Measurements from ENCODE around the gene SCNN1G. TPM values are rescaled to one million over a fixed set of nuclear protein-coding genes. Genes with fewer than 3 reads are reported as not detected.

SCNN1G gene
- total and polyA plus RNA-seq, 2 donors from 2014 or later, result 11.5 to 72.6 TPM

GRCh38 chr16:23164736-23165135 lies 17.8 kb upstream of the SCNN1G start:
- Histone ChIP-seq H3K27ac (ENCODE audit: low read depth in 2 of 2, low read length in 2 of 2) (no peak overlapping the region), H3K4me1 (ENCODE audit: control insufficient read depth in 2 of 3, insufficient read depth in 2 of 3, low read depth in 1 of 3, low read length in 3 of 3) (no peaks in the 10 kb centered on the region), H3K27me3 (ENCODE audit: control insufficient read depth, insufficient read depth, low read length) (no peaks in the 10 kb centered on the region), H3K9ac (ENCODE audit: low read length in 3 of 3) (no peak overlapping the region), H3K9me3 (ENCODE audit: control insufficient read depth in 2 of 3, insufficient read depth in 1 of 3, low read length in 3 of 3) (no peaks in the 10 kb centered on the region), H3K4me3 (ENCODE audit: low read length in 3 of 3) (no peak overlapping the region), H3K36me3 (ENCODE audit: control insufficient read depth in 2 of 3, insufficient read depth in 3 of 3, low read length in 3 of 3) (no peaks in the 10 kb centered on the region)
- DNase-seq (no peak), FAIRE-seq (no peak)
- no peak for TF ChIP-seq CTCF (IDR thresholded peaks at IDR 0.05; ENCODE audit: borderline replicate concordance, extremely low read depth, insufficient read depth)
- intact Hi-C loops (cut with DNase I), result no loop called here

DNA sequence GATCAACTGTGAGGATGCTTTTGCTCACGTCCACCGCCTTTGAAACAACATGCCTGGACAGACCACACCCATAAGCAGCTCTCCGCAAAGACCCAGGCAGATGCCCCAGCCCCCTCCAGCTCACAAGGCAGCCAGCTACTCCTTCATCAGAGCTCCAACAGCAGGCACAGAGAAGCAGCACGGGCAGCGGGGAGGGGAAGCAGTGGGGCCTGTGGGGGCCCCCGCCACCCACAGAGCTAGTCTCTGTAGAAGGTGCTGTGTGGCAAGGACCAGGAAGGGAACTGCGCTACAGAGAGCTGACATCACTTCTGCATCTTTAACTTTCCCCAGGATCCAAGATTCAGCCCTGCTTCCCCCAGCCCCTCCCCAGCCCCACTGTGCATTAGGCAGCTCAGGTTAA lies 10.0 kb upstream of the SCNN1G start:
- FAIRE-seq, result no peak
- intact Hi-C loops (cut with DNase I), result no loop called here
- H3K9me3 ChIP-seq (ENCODE audit: control insufficient read depth in 2 of 3, insufficient read depth in 1 of 3, low read length in 3 of 3), result no peaks in the 10 kb centered on the region
- no peaks in the 10 kb centered on the region for H3K27me3 ChIP-seq (ENCODE audit: control insufficient read depth, insufficient read depth, low read length)
- H3K4me3 ChIP-seq (ENCODE audit: low read length in 3 of 3), result no peak overlapping the region
- no peak for DNase-seq
- no peaks in the 10 kb centered on the region for H3K36me3 ChIP-seq (ENCODE audit: control insufficient read depth in 2 of 3, insufficient read depth in 3 of 3, low read length in 3 of 3)
- no peaks in the 10 kb centered on the region for H3K4me1 ChIP-seq (ENCODE audit: control insufficient read depth in 2 of 3, insufficient read depth in 2 of 3, low read depth in 1 of 3, low read length in 3 of 3)
- H3K27ac ChIP-seq (ENCODE audit: low read depth in 2 of 2, low read length in 2 of 2), result no peak overlapping the region
- TF ChIP-seq CTCF (IDR thresholded peaks at IDR 0.05; ENCODE audit: borderline replicate concordance, extremely low read depth, insufficient read depth), result no peak
- H3K9ac ChIP-seq (ENCODE audit: low read length in 3 of 3), result no peak overlapping the region

- DNase-seq, result no peak
- FAIRE-seq, result no peak
Observed at GRCh38 chr16:23172994-23173393, 9.6 kb upstream of the SCNN1G start.

More at GRCh38 chr16:23172994-23173393, 9.6 kb upstream of the SCNN1G start:
- Histone ChIP-seq H3K9me3 (ENCODE audit: control insufficient read depth in 2 of 3, insufficient read depth in 1 of 3, low read length in 3 of 3) (no peaks in the 10 kb centered on the region), H3K27ac (ENCODE audit: low read depth in 2 of 2, low read length in 2 of 2) (no peak overlapping the region), H3K4me3 (ENCODE audit: low read length in 3 of 3) (no peak overlapping the region), H3K4me1 (ENCODE audit: control insufficient read depth in 2 of 3, insufficient read depth in 2 of 3, low read depth in 1 of 3, low read length in 3 of 3) (no peaks in the 10 kb centered on the region), H3K9ac (ENCODE audit: low read length in 3 of 3) (no peak overlapping the region), H3K27me3 (ENCODE audit: control insufficient read depth, insufficient read depth, low read length) (no peaks in the 10 kb centered on the region), H3K36me3 (ENCODE audit: control insufficient read depth in 2 of 3, insufficient read depth in 3 of 3, low read length in 3 of 3) (no peaks in the 10 kb centered on the region)
- no peak for TF ChIP-seq CTCF (IDR thresholded peaks at IDR 0.05; ENCODE audit: borderline replicate concordance, extremely low read depth, insufficient read depth)
- intact Hi-C loops (cut with DNase I), result no loop called here

All from kidney (tissue), 14 donors.